ENCODE measurements around the gene TMEM234.
A peak's percentile ranks its signal among the peaks of the same experiment; 100 is the strongest.
"Not testable (repeated sequence)": the region's sequence is repeated elsewhere in the genome, so short reads cannot be mapped to it uniquely, and the experiment has no call there.

TMEM234 gene

GRCh38 chr1:32221980-32222755 is at the start of gene TMEM234, which contains the start of gene EIF3I:
TMEM234 (minus strand) TSS chr1:32222353; CDS start chr1:32222322, 31 bp downstream.
EIF3I (plus strand) TSS chr1:32222407; CDS start chr1:32222442, 35 bp downstream.
- no peaks in the 10 kb centered on the region for H3K27me3 Mint-ChIP-seq
- peak within 1 kb of the TSS; percentile 93 for H3K27ac Mint-ChIP-seq
- peak within 1 kb of the TSS; percentile 92 for H3K4me3 Mint-ChIP-seq
- H3K36me3 Mint-ChIP-seq (ENCODE audit: low read depth): peaks cover 35% of the 10 kb centered on the region
- peaks cover 38% of the 10 kb centered on the region for H3K4me1 Mint-ChIP-seq (ENCODE audit: low read depth)
- no peaks in the 10 kb centered on the region for H3K9me3 Mint-ChIP-seq

- Mint-ChIP-seq H3K4me3 (no peak overlapping the region), H3K36me3 (ENCODE audit: low read depth) (peaks cover 43% of the 10 kb centered on the region), H3K9me3 (no peaks in the 10 kb centered on the region), H3K4me1 (ENCODE audit: low read depth) (peaks cover 65% of the 10 kb centered on the region), H3K27me3 (no peaks in the 10 kb centered on the region), H3K27ac (peak overlapping the region; percentile 59)
Measured at GRCh38 chr1:32269744-32270143, 47.6 kb upstream of the TMEM234 start.

- Mint-ChIP-seq H3K4me3 (peak overlapping the region; percentile 52), H3K4me1 (ENCODE audit: low read depth) (peaks cover 60% of the 10 kb centered on the region), H3K36me3 (ENCODE audit: low read depth) (peaks cover 32% of the 10 kb centered on the region), H3K27ac (peak overlapping the region; percentile 98), H3K27me3 (no peaks in the 10 kb centered on the region), H3K9me3 (no peaks in the 10 kb centered on the region)
Measured at GRCh38 chr1:32266921-32267591, 44.9 kb upstream of the TMEM234 start.

- Mint-ChIP-seq H3K4me3 (peak overlapping the region; percentile 35), H3K27ac (peak overlapping the region; percentile 94), H3K9me3 (no peaks in the 10 kb centered on the region), H3K36me3 (ENCODE audit: low read depth) (peaks cover 23% of the 10 kb centered on the region), H3K4me1 (ENCODE audit: low read depth) (peaks cover 54% of the 10 kb centered on the region), H3K27me3 (no peaks in the 10 kb centered on the region)
Measured at GRCh38 chr1:32265846-32266245, 43.7 kb upstream of the TMEM234 start.

GRCh38 chr1:32263744-32264143 is 41.6 kb upstream of the TMEM234 start:
- Mint-ChIP-seq H3K27ac (peak overlapping the region; percentile 86), H3K9me3 (no peaks in the 10 kb centered on the region), H3K4me3 (peak overlapping the region; percentile 55), H3K4me1 (ENCODE audit: low read depth) (peaks cover 61% of the 10 kb centered on the region), H3K36me3 (ENCODE audit: low read depth) (peaks cover 24% of the 10 kb centered on the region), H3K27me3 (no peaks in the 10 kb centered on the region)

GRCh38 chr1:32263236-32263593 is 41.1 kb upstream of the TMEM234 start:
- not testable (repeated sequence) for H3K27me3 Mint-ChIP-seq, H3K9me3 Mint-ChIP-seq, H3K4me3 Mint-ChIP-seq, H3K27ac Mint-ChIP-seq
- Mint-ChIP-seq H3K4me1 (ENCODE audit: low read depth) (peaks cover 65% of the 10 kb centered on the region), H3K36me3 (ENCODE audit: low read depth) (peaks cover 24% of the 10 kb centered on the region)

- Mint-ChIP-seq H3K27ac (peak overlapping the region; percentile 95), H3K4me1 (ENCODE audit: low read depth) (peaks cover 73% of the 10 kb centered on the region), H3K36me3 (ENCODE audit: low read depth) (peaks cover 43% of the 10 kb centered on the region), H3K9me3 (no peaks in the 10 kb centered on the region), H3K27me3 (no peaks in the 10 kb centered on the region), H3K4me3 (peak overlapping the region; percentile 84)
Measured at GRCh38 chr1:32257227-32257508, 35.0 kb upstream of the TMEM234 start.

- no peaks in the 10 kb centered on the region for H3K27me3 Mint-ChIP-seq
- H3K36me3 Mint-ChIP-seq (ENCODE audit: low read depth): peaks cover 48% of the 10 kb centered on the region
- H3K27ac Mint-ChIP-seq: peak overlapping the region; percentile 95
- H3K4me1 Mint-ChIP-seq (ENCODE audit: low read depth): peaks cover 76% of the 10 kb centered on the region
- peak overlapping the region; percentile 84 for H3K4me3 Mint-ChIP-seq
- no peaks in the 10 kb centered on the region for H3K9me3 Mint-ChIP-seq
Measured at GRCh38 chr1:32256473-32257226, 34.5 kb upstream of the TMEM234 start.

- H3K9me3 Mint-ChIP-seq: no peaks in the 10 kb centered on the region
- H3K4me1 Mint-ChIP-seq (ENCODE audit: low read depth): peaks cover 77% of the 10 kb centered on the region
- no peaks in the 10 kb centered on the region for H3K27me3 Mint-ChIP-seq
- H3K4me3 Mint-ChIP-seq: peak overlapping the region; percentile 95
- peaks cover 44% of the 10 kb centered on the region for H3K36me3 Mint-ChIP-seq (ENCODE audit: low read depth)
- peak overlapping the region; percentile 89 for H3K27ac Mint-ChIP-seq
Measured at GRCh38 chr1:32255072-32256071, 33.2 kb upstream of the TMEM234 start.

- Mint-ChIP-seq H3K36me3 (ENCODE audit: low read depth) (peaks cover 28% of the 10 kb centered on the region), H3K4me3 (peak within 1 kb of the TSS; percentile 95), H3K27me3 (no peaks in the 10 kb centered on the region), H3K4me1 (ENCODE audit: low read depth) (peaks cover 83% of the 10 kb centered on the region), H3K9me3 (no peaks in the 10 kb centered on the region), H3K27ac (peak within 1 kb of the TSS; percentile 98)
Measured at GRCh38 chr1:32250893-32251716, 29.0 kb upstream of the TMEM234 start, which contains the start of gene LCK. LCK (plus strand) TSS chr1:32251265; CDS start chr1:32274330, 23,065 bp downstream.

- Mint-ChIP-seq H3K9me3 (no peaks in the 10 kb centered on the region), H3K4me3 (peak overlapping the region; percentile 95), H3K4me1 (ENCODE audit: low read depth) (peaks cover 80% of the 10 kb centered on the region), H3K27ac (peak overlapping the region; percentile 98), H3K27me3 (no peaks in the 10 kb centered on the region), H3K36me3 (ENCODE audit: low read depth) (peaks cover 24% of the 10 kb centered on the region)
Measured at GRCh38 chr1:32249831-32250525, 27.8 kb upstream of the TMEM234 start.

GRCh38 chr1:32247983-32248889 is 26.1 kb upstream of the TMEM234 start:
- peaks cover 66% of the 10 kb centered on the region for H3K4me1 Mint-ChIP-seq (ENCODE audit: low read depth)
- peaks cover 17% of the 10 kb centered on the region for H3K36me3 Mint-ChIP-seq (ENCODE audit: low read depth)
- no peaks in the 10 kb centered on the region for H3K27me3 Mint-ChIP-seq
- peak overlapping the region; percentile 78 for H3K27ac Mint-ChIP-seq
- H3K9me3 Mint-ChIP-seq: no peaks in the 10 kb centered on the region
- peak overlapping the region; percentile 59 for H3K4me3 Mint-ChIP-seq

Measured in stimulated activated naive CD8-positive, alpha-beta T cell treated with anti-CD3 and anti-CD28 coated beads, Interleukin-15, Interleukin-2, amounts not matched to agents 100 ng/mL and 50 ng/mL, for 24 hours (primary cell).